GM21619 (cell line): ENCODE results near the gene MCFD2.
"Not testable (repeated sequence)": the region's sequence is repeated elsewhere in the genome, so short reads cannot be mapped to it uniquely, and the experiment has no call there.

Experiments
- ATAC-seq: cut with Tn5 transposase; IDR thresholded peaks from one replicate; pipeline ENCODE4 v1.9.1; 2021; ENCODE audit not compliant: unreplicated experiment

MCFD2 gene

DNA sequence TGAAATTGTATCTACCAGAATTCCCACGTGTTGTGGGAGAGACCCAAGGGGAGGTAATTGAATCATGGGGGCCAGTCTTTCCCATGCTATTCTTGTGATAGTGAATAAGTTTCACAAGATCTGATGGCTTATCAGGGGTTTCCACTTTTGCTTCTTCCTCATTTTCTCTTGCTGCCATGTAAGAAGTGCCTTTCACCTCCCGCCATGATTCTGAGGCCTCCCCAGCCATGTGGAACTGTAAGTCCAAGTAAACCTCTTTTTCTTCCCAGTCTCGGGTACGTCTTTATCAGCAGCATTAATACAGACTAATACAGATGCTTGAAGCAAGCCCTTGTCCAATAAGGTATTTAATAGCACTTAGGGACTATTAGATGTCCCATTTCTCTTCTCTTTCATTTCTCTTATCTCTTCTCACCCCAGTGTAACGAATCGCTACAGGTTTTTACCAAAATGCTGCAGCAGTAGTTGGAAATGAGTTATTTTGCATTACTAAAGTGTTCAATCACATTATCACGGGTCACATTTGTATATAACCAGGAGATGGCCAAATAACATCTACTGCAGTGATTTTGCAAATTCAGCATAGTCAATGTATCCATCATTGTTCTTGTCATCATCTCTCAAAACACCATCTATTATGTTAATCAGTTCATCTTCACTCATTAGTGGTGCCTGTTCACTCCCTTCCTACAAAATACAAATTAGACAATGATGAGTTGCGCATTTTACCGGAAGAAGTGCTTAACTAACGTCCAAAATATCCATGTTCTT lies 10.5 kb downstream of the MCFD2 start:
- not testable (repeated sequence) for ATAC-seq

DNA sequence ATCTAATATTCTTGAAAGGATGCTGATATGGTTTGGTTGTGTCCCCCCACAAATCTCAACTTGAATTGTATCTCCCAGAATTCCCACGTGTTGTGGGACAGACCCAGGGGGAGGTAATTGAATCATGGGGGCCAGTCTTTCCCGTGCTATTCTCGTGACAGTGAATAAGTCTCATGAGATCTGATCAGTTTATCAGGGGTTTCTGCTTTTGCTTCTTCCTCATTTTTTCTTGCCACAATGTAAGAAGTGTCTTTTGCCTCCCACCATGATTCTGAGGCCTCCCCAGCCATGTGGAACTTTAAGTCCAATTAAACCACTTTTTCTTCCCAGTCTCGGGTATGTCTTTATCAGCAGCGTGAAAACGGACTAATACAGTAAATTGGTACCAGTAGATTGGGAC lies 12.6 kb downstream of the MCFD2 start:
- ATAC-seq = not testable (repeated sequence)

DNA sequence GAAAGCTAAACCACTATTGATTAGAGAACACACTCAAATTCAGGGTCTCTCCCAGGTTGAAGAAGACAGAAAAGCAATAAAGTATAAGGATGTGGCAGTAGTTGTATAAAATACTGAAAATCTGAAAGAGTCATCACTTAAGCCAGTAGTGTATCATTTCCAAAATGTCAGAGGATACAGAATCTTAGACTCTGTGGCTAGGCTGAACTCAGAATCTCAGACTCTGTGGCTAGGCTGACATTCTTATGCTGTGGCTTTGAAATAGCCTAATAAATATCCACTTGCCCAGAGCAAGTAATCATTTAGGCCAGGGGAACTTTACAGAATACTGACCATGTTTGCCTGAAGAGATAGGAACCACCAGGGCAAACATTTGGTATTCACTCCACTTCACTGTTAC lies 13.1 kb downstream of the MCFD2 start:
- no peak for ATAC-seq

DNA sequence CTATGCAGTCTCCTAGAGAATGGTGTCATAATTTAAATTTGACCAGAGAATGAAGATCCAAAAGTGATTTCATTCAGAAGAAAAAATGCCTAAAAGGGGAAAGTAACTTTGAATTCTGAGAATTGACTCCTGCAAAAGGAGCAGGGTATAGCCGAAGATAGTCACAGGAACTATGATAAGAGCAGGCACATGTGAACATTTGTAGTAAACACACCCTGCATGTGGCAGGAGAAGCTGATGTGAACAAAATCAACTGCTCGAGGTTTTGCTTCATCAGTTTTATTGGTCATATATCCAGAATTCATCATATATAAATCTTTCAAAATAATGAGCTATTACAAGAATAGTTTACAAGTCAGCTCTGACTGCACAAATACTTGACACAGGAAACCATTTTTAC lies 14.0 kb downstream of the MCFD2 start:
- ATAC-seq = no peak

DNA sequence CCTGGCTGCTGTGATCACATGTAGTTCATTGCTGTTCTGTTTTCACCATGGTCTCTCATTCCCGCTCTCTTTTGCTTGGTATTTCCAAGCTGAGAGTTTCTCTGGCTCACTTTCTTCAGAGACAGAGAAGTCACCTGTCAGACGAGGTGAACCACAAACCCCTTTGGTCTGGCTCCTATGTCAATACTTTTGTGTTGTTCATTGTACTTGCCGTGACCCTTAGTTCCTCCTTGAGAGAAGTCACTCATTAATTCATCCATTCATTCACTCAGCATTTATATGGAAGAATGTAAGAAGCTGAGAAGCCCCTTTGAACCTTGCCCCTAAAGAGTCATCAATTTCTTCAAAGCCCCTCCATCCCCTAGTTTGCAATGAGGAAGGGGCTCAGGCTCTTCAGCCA lies 15.2 kb downstream of the MCFD2 start:
- no peak for ATAC-seq

- ATAC-seq = no peak
Observed at GRCh38 chr2:46899053-46899452, 16.6 kb downstream of the MCFD2 start.

- ATAC-seq = no peak
Observed at GRCh38 chr2:46898024-46898423, 17.6 kb downstream of the MCFD2 start.

- no peak for ATAC-seq
Observed at GRCh38 chr2:46893269-46893939, 22.2 kb downstream of the MCFD2 start.

GRCh38 chr2:46891956-46892553 lies 23.6 kb downstream of the MCFD2 start:
- no peak for ATAC-seq

DNA sequence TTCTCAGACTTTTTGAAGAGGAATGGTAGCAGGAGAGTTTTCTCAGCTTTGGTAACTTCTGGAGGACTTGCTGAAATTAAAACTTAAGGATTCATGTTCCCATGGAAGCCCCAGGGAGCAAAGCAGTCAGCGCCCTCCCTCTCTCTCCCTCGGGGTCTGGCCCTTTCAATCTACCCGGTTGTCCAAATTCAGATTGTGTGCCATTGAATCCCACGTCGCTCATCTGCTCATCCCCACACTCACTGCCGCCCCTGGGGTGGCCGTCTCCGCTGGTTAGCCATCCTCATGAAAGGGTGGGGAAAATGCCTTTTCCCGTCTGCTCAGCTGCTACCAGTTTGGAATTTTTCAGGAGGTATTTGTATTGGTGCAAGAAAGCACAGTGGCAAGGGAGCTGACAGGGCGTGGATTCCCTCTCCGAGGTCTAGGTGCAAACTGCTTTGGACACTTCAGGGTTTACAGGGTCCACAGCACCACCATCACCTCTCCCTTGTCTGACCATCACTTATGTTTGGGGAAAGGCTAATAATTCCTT lies 27.1 kb downstream of the MCFD2 start:
- no peak for ATAC-seq

DNA sequence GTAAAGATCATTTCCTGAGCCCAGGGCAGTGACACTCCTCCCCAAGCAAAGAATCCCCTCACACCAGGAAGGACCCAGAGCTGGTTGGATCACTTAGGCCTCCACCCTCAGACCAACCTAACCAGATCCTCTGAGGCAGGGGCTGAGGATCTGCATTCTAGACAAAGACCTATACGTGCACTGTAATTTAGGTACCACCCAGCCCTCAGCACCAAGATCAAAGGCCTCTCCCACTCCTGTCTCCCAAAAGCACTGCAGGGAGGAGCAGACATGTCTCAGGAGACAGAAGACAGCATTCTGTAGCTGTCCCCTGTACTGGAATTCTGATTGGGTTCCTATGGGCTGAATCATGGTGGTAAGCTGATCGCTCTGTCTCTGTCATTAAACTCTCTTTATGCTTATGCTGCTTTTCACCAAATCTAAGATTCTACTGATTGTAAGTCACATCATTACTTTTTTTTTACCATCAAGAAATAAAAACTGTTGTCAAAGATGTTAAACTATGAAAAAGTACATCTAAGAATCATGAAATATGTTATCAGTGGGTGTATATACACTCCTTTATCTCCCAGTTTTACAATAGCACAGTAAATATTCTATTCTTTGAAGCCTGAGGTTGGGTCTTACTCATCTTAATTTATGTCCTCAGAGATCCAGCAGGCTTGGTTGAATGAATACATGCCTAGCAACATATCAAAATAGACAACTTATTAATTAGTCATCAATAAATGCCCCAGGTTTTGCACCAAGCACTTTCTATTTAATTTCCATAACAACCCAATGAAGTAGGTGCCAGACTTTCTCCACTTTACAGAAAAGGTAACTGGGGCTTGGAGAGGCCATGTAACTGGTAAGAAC lies 28.3 kb downstream of the MCFD2 start:
- ATAC-seq = no peak

DNA sequence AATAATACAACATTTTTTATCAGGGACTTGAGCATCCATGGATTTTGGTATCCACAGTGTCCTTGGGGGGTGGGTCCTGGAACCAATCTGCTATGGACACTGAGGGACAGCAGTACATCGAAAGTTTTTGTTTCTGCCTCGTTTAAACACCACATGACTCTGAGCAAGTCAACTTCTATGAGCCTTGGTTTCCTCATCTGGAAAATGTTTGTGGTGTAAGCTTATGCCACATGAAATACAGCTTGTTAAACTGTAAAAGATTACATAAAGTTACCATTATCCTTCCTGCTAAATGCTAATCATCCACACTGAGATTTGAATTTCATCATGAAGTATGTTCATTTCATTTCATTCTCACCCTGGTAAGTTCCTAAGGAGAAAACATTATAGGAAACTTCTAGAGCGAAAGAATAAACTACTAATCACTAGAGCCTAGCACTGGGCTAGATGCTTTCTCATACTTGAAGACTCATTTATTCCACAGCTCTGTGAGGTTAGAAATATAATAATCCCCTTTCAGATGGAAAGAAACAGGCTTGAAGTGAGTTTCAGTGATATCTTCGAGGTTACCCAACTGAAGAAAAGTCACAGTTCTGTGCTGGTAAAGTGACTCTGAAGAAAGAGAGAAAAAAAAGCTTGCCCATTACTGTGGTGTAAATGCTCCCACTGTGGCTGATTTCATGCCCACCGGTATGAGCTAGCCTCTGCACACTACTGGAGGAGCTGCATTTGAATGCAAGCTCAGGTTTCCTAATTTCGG lies 29.2 kb downstream of the MCFD2 start:
- ATAC-seq = no peak

GRCh38 chr2:46885376-46885775 lies 30.2 kb downstream of the MCFD2 start:
- ATAC-seq = no peak

- ATAC-seq = no peak
Observed at GRCh38 chr2:46879511-46879910, 36.1 kb downstream of the MCFD2 start.

DNA sequence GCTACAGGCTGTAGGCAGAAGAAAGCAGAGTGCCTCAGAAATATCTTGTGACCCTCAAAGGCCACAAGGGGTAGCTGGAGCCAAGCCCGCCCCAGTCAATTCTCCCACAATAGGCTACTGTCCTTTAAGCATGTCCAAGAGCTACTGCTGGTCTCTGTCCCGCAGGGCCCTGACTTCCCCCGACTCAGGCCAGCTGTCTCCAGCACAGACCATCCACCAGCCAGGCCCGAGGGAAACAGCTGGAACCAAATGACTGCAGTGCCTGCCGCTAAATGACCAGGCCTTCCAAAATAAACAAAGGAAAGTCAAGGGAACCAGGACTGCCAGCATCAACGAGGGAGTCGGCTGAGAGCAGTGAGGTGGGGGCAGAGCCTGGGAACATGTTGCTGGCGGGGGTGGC lies 36.7 kb downstream of the MCFD2 start:
- ATAC-seq = no peak

DNA sequence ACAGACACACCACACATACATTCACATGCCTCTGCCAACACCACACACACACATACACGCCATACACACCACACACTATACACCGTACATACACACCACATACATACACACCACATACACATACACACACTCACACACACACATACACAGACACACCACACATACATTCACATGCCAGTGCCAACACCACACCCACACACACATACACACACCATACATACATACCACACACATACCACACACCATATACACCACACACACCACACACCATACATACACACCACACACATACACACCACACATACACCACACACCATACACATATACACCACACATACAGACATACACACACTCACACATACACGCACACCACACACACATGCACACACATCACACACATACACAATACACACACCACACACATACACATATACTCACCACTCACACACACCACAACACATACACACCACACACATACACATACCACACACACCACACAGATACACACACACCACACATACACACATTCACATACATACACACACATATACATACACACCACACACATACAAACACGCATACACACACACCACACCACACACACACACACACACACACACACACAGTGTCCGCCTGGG lies 37.2 kb downstream of the MCFD2 start:
- no peak for ATAC-seq

- no peak for ATAC-seq
Observed at GRCh38 chr2:46877619-46878113, 37.9 kb downstream of the MCFD2 start.

GRCh38 chr2:46876741-46877384 lies 38.7 kb downstream of the MCFD2 start:
- no peak for ATAC-seq
